Measurements from ENCODE around the gene SLC2A2.

DNA sequence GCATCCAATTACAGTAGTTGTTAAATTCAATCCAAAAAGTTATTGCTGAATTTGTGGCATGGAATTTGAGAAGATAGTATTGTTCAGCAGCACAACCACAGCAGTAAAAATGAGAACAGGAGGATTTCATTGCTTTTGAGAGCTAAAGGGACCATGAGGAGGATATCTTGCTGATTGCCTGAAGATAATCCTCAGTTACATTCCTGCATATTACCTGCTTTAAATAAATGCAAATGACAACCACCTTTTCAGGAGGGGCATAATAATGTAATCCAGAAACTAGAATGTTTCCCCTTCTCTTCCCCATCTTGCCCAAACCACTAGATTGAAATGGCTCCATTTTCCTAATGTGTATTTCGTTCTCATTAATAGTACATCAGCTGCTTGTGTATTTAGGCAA, 35.2 kb upstream of the SLC2A2 start:
- TF ChIP-seq, protein P1, sequence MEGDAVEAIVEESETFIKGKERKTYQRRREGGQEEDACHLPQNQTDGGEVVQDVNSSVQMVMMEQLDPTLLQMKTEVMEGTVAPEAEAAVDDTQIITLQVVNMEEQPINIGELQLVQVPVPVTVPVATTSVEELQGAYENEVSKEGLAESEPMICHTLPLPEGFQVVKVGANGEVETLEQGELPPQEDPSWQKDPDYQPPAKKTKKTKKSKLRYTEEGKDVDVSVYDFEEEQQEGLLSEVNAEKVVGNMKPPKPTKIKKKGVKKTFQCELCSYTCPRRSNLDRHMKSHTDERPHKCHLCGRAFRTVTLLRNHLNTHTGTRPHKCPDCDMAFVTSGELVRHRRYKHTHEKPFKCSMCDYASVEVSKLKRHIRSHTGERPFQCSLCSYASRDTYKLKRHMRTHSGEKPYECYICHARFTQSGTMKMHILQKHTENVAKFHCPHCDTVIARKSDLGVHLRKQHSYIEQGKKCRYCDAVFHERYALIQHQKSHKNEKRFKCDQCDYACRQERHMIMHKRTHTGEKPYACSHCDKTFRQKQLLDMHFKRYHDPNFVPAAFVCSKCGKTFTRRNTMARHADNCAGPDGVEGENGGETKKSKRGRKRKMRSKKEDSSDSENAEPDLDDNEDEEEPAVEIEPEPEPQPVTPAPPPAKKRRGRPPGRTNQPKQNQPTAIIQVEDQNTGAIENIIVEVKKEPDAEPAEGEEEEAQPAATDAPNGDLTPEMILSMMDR (IDR thresholded peaks at IDR 0.05; ENCODE audit: low read depth, low read length), result no peak
- TF ChIP-seq EZH2phosphoT487 (IDR thresholded peaks at IDR 0.05; ENCODE audit: low read depth), result no peak

Measured in OCI-LY3 (cell line).